HEK293T (cell line): ENCODE results near the gene ARL15.

ENCODE experiments used
- ARNT ChIP-seq: fragments of 450-650 bp; IDR thresholded peaks from 2 replicates; pipeline ENCODE4 v1.6.1; 2017; ENCODE audit warnings: mild to moderate bottlenecking
- BHLHE40 ChIP-seq: fragments of 450-650 bp; IDR thresholded peaks from 2 replicates; pipeline ENCODE4 v1.6.1; 2016; ENCODE audit warnings: mild to moderate bottlenecking, moderate library complexity, borderline replicate concordance
- CTBP1 ChIP-seq: fragments of 450-650 bp; IDR thresholded peaks from 2 replicates; pipeline ENCODE4 v1.6.1; 2016; ENCODE audit warnings: borderline replicate concordance
- ELF4 ChIP-seq: fragments of 450-650 bp; IDR thresholded peaks from 2 replicates; pipeline ENCODE4 v1.6.1; 2017; ENCODE audit warnings: antibody characterized with exemption
- FOXA1 ChIP-seq: fragments of 450-650 bp; IDR thresholded peaks from 2 replicates; pipeline ENCODE4 v1.6.1; 2016; ENCODE audit warnings: mild to moderate bottlenecking
- FOXK2 ChIP-seq: fragments of 450-650 bp; IDR thresholded peaks from 2 replicates; pipeline ENCODE4 v1.6.1; 2016; ENCODE audit warnings: mild to moderate bottlenecking
- FOXM1 ChIP-seq: fragments of 450-650 bp; IDR thresholded peaks from 2 replicates; pipeline ENCODE4 v1.6.1; 2017; ENCODE audit warnings: mild to moderate bottlenecking, borderline replicate concordance
- PKNOX1 ChIP-seq: fragments of 450-650 bp; IDR thresholded peaks from 2 replicates; pipeline ENCODE4 v1.6.1; 2016
- SP1 ChIP-seq: fragments of 450-650 bp; IDR thresholded peaks from 2 replicates; pipeline ENCODE4 v1.6.1; 2017
- SUZ12 ChIP-seq: fragments of 450-650 bp; IDR thresholded peaks from 2 replicates; pipeline ENCODE4 v1.6.1; 2016; ENCODE audit warnings: mild to moderate bottlenecking
- TARDBP ChIP-seq: fragments of 450-650 bp; IDR thresholded peaks from 2 replicates; pipeline ENCODE4 v1.6.1; 2016
- ZNF384 ChIP-seq: fragments of 450-650 bp; IDR thresholded peaks from 2 replicates; pipeline ENCODE4 v1.6.1; 2016

- TF ChIP-seq PKNOX1 (no peak), BHLHE40 (no peak), SP1 (no peak), ZNF384 (no peak), TARDBP (no peak), FOXK2 (no peak), FOXM1 (no peak), CTBP1 (no peak), FOXA1 (no peak), ARNT (no peak), SUZ12 (no peak), ELF4 (no peak)
These were observed 58.4 kb downstream of the ARL15 start for GRCh38 chr5:54251981-54252380.
